Neural progenitor cell (in vitro differentiated cells): ENCODE results near the gene ZBTB8OS. TPM values are rescaled to one million over a fixed set of nuclear protein-coding genes. Genes with fewer than 3 reads are reported as not detected.

Source experiments
- DNase-seq: peaks from one replicate; pipeline ENCODE4 v3.0.0-alpha.2; 2016; ENCODE audit warnings: low spot score
- H2AFZ ChIP-seq: fragments of 200-600 bp; sonication (generic); replicated peaks from 2 replicates; pipeline ENCODE4 v1.6.1; 2016; ENCODE audit warnings: antibody characterized with exemption
- H3F3A ChIP-seq: fragments of 200-600 bp; sonication (generic); 2 replicates; pipeline ENCODE4 v1.6.1; 2016; ENCODE audit warnings: antibody characterized with exemption, low read depth
- H3K27ac ChIP-seq: fragments of 200-600 bp; sonication (generic); 2 replicates; pipeline ENCODE4 v1.5.1; 2016; ENCODE audit warnings: mild to moderate bottlenecking
- H3K27me3 ChIP-seq: fragments of 200-600 bp; sonication (generic); 2 replicates; pipeline ENCODE4 v1.6.1; 2016; ENCODE audit warnings: mild to moderate bottlenecking, moderate library complexity
- H3K36me3 ChIP-seq: fragments of 200-600 bp; sonication (generic); 2 replicates; pipeline ENCODE4 v1.5.1; 2016
- H3K4me1 ChIP-seq: fragments of 200-600 bp; sonication (generic); 2 replicates; pipeline ENCODE4 v1.6.1; 2016; ENCODE audit warnings: mixed run types
- H3K4me2 ChIP-seq: fragments of 200-600 bp; sonication (generic); 2 replicates; pipeline ENCODE4 v1.6.1; 2016
- H3K4me3 ChIP-seq: fragments of 200-600 bp; sonication (generic); 2 replicates; pipeline ENCODE4 v1.5.1; 2016
- H3K79me2 ChIP-seq: fragments of 200-600 bp; sonication (generic); 2 replicates; pipeline ENCODE4 v1.6.1; 2016; ENCODE audit warnings: low read depth
- H3K9ac ChIP-seq: fragments of 200-600 bp; sonication (generic); 2 replicates; pipeline ENCODE4 v1.6.1; 2016
- H3K9me3 ChIP-seq: fragments of 200-600 bp; sonication (generic); 2 replicates; pipeline ENCODE4 v1.5.1; 2016; ENCODE audit warnings: low read depth
- H4K20me1 ChIP-seq: fragments of 200-600 bp; sonication (generic); 2 replicates; pipeline ENCODE4 v1.6.1; 2016; ENCODE audit warnings: low read depth
- H3K27ac Mint-ChIP-seq: 3 replicates; pipeline ENCODE4 v1.8.0; 2021; ENCODE audit warnings: mixed read lengths
- H3K27me3 Mint-ChIP-seq: 2 replicates; pipeline ENCODE4 v1.8.0; 2022; ENCODE audit warnings: low read depth, mild to moderate bottlenecking, inconsistent platforms, moderate library complexity, mixed read lengths; ENCODE audit not compliant: insufficient read depth
- H3K36me3 Mint-ChIP-seq: 3 replicates; pipeline ENCODE4 v1.8.0; 2021; ENCODE audit warnings: mixed read lengths
- H3K4me1 Mint-ChIP-seq: 3 replicates; pipeline ENCODE4 v1.8.0; 2021; ENCODE audit warnings: mixed read lengths
- H3K4me3 Mint-ChIP-seq: 3 replicates; pipeline ENCODE4 v1.8.0; 2021; ENCODE audit warnings: mild to moderate bottlenecking, moderate library complexity, mixed read lengths
- H3K9me3 Mint-ChIP-seq: 3 replicates; pipeline ENCODE4 v1.8.0; 2020; ENCODE audit warnings: mixed read lengths
- EZH2 ChIP-seq: fragments of 200-600 bp; sonication (generic); IDR thresholded peaks from 2 replicates; pipeline ENCODE4 v1.6.1; 2017; ENCODE audit warnings: antibody characterized with exemption, mild to moderate bottlenecking, moderate library complexity
- EZH2phosphoT487 ChIP-seq: fragments of 200-600 bp; sonication (generic); IDR thresholded peaks from 2 replicates; pipeline ENCODE4 v1.6.1; 2017; ENCODE audit warnings: antibody characterized with exemption
- total RNA-seq: library from RNA; depleted of rRNA; stranded (reverse); fragments of >200 nt; gene quantifications from 2 replicates; pipeline ENCODE4 v1.2.3, GENCODE V29; 2015; ENCODE audit warnings: low replicate concordance
- TF ChIP-seq, protein P1 (sequence below): fragments of 200-600 bp; sonication (generic); IDR thresholded peaks from 2 replicates; pipeline ENCODE4 v1.5.1; 2017; ENCODE audit warnings: antibody characterized with exemption, mild to moderate bottlenecking

Gene ZBTB8OS
- total RNA-seq, 1 donor from 2014 or later = 59.8 TPM

- H3K36me3 ChIP-seq = no peaks in the 10 kb centered on the region
- no peak overlapping the region for H3K9ac ChIP-seq
- no peaks in the 10 kb centered on the region for H3K9me3 ChIP-seq
- no peaks in the 10 kb centered on the region for H3K79me2 ChIP-seq
- H2AFZ ChIP-seq = no peak overlapping the region
- H3K27ac ChIP-seq = no peak overlapping the region
- Mint-ChIP-seq H3K36me3 (peaks cover 7% of the 10 kb centered on the region), H3K27me3 (peaks cover 8% of the 10 kb centered on the region), H3K9me3 (no peaks in the 10 kb centered on the region), H3K27ac (no peak overlapping the region), H3K4me1 (no peaks in the 10 kb centered on the region), H3K4me3 (no peak overlapping the region)
- H3F3A ChIP-seq = no peaks in the 10 kb centered on the region
- no peaks in the 10 kb centered on the region for H3K27me3 ChIP-seq
- DNase-seq = no peak
- no peaks in the 10 kb centered on the region for H4K20me1 ChIP-seq
- no peak overlapping the region for H3K4me2 ChIP-seq
- H3K4me3 ChIP-seq = no peak overlapping the region
- TF ChIP-seq, protein P1, sequence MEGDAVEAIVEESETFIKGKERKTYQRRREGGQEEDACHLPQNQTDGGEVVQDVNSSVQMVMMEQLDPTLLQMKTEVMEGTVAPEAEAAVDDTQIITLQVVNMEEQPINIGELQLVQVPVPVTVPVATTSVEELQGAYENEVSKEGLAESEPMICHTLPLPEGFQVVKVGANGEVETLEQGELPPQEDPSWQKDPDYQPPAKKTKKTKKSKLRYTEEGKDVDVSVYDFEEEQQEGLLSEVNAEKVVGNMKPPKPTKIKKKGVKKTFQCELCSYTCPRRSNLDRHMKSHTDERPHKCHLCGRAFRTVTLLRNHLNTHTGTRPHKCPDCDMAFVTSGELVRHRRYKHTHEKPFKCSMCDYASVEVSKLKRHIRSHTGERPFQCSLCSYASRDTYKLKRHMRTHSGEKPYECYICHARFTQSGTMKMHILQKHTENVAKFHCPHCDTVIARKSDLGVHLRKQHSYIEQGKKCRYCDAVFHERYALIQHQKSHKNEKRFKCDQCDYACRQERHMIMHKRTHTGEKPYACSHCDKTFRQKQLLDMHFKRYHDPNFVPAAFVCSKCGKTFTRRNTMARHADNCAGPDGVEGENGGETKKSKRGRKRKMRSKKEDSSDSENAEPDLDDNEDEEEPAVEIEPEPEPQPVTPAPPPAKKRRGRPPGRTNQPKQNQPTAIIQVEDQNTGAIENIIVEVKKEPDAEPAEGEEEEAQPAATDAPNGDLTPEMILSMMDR = no peak
- TF ChIP-seq EZH2 = no peak
- no peak for TF ChIP-seq EZH2phosphoT487
- no peaks in the 10 kb centered on the region for H3K4me1 ChIP-seq
Observed at GRCh38 chr1:32693455-32694174, 43.3 kb upstream of the ZBTB8OS start.

GRCh38 chr1:32686387-32686786 lies 36.0 kb upstream of the ZBTB8OS start:
- H3K9ac ChIP-seq = no peak overlapping the region
- Mint-ChIP-seq H3K4me1 (no peaks in the 10 kb centered on the region), H3K4me3 (no peak overlapping the region), H3K36me3 (peaks cover 18% of the 10 kb centered on the region), H3K27ac (no peak overlapping the region), H3K27me3 (peaks cover 3% of the 10 kb centered on the region), H3K9me3 (no peaks in the 10 kb centered on the region)
- no peaks in the 10 kb centered on the region for H3K9me3 ChIP-seq
- H3K79me2 ChIP-seq = no peaks in the 10 kb centered on the region
- H3K4me3 ChIP-seq = no peak overlapping the region
- DNase-seq = no peak
- no peak overlapping the region for H3K4me2 ChIP-seq
- H2AFZ ChIP-seq = no peak overlapping the region
- peaks cover 51% of the 10 kb centered on the region for H3F3A ChIP-seq
- no peaks in the 10 kb centered on the region for H3K27me3 ChIP-seq
- peaks cover 4% of the 10 kb centered on the region for H3K36me3 ChIP-seq
- H3K27ac ChIP-seq = no peak overlapping the region
- no peak for TF ChIP-seq EZH2phosphoT487
- no peak for TF ChIP-seq EZH2
- TF ChIP-seq, protein P1 = no peak
- H4K20me1 ChIP-seq = peaks cover 6% of the 10 kb centered on the region
- no peaks in the 10 kb centered on the region for H3K4me1 ChIP-seq

- H3K9me3 ChIP-seq = no peaks in the 10 kb centered on the region
- no peak for TF ChIP-seq EZH2phosphoT487
- TF ChIP-seq, protein P1 = no peak
- TF ChIP-seq EZH2 = no peak
- peaks cover 6% of the 10 kb centered on the region for H4K20me1 ChIP-seq
- no peak overlapping the region for H3K4me3 Mint-ChIP-seq
- H3K4me3 ChIP-seq = no peak overlapping the region
- no peaks in the 10 kb centered on the region for H3K9me3 Mint-ChIP-seq
- no peaks in the 10 kb centered on the region for H3K4me1 ChIP-seq
- peaks cover 26% of the 10 kb centered on the region for H3K36me3 Mint-ChIP-seq
- no peaks in the 10 kb centered on the region for H3K4me1 Mint-ChIP-seq
- peaks cover 3% of the 10 kb centered on the region for H3K27me3 Mint-ChIP-seq
- H3F3A ChIP-seq = peaks cover 58% of the 10 kb centered on the region
- no peak overlapping the region for H2AFZ ChIP-seq
- no peak overlapping the region for H3K27ac ChIP-seq
- H3K79me2 ChIP-seq = no peaks in the 10 kb centered on the region
- no peak overlapping the region for H3K4me2 ChIP-seq
- H3K9ac ChIP-seq = no peak overlapping the region
- H3K36me3 ChIP-seq = peaks cover 11% of the 10 kb centered on the region
- DNase-seq = no peak
- H3K27me3 ChIP-seq = no peaks in the 10 kb centered on the region
- no peak overlapping the region for H3K27ac Mint-ChIP-seq
Observed at GRCh38 chr1:32685498-32685897, 35.1 kb upstream of the ZBTB8OS start.
